ENCODE results near the gene PDGFA.

- TF ChIP-seq CTCF (IDR thresholded peaks at IDR 0.05; ENCODE audit: low read depth, low read length, poor library complexity, severe bottlenecking) (no peak), EZH2phosphoT487 (IDR thresholded peaks at IDR 0.05; ENCODE audit: borderline replicate concordance, low read length) (no peak)
These were observed 61.7 kb downstream of the PDGFA start for GRCh38 chr7:457814-458510.

Data from DOHH2 (cell line).